Choroid plexus epithelial cell (primary cell): ENCODE data around the gene EBF3.

ENCODE experiments used
- DNase-seq: peaks from one replicate; pipeline ENCODE4 v3.0.0-alpha.2; 2010; ENCODE audit warnings: low read depth
- H3K4me3 ChIP-seq: 2 replicates; pipeline ENCODE4 v1.5.1; 2011; ENCODE audit warnings: low read depth, mild to moderate bottlenecking, control low read depth, low read length, moderate library complexity
- CTCF ChIP-seq: conservative IDR thresholded peaks from 2 replicates; pipeline ENCODE4 v1.5.1; 2011; ENCODE audit warnings: low read depth, mild to moderate bottlenecking, control low read depth, inconsistent platforms, low read length, moderate library complexity

The EBF3 gene

DNA sequence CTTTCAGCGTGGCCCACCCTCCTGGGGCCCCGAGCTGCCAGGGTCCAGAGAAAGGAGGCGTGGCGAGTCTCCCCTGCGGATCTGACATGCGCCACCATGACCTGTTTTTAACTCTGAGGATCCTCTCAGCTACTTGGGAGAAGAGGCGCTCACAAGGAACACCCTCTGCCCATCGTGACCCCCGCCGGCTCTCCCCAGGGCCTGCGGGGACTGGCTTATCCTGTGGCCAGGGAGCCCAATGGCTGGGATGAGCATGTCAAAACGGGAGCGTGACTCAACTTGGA is 93.7 kb downstream of the EBF3 start:
- no peak for TF ChIP-seq CTCF
- H3K4me3 ChIP-seq: no peak overlapping the region
- DNase-seq: no peak

- TF ChIP-seq CTCF: no peak
- no peak overlapping the region for H3K4me3 ChIP-seq
- DNase-seq: no peak
Measured at GRCh38 chr10:129869596-129870473, 94.2 kb downstream of the EBF3 start.

DNA sequence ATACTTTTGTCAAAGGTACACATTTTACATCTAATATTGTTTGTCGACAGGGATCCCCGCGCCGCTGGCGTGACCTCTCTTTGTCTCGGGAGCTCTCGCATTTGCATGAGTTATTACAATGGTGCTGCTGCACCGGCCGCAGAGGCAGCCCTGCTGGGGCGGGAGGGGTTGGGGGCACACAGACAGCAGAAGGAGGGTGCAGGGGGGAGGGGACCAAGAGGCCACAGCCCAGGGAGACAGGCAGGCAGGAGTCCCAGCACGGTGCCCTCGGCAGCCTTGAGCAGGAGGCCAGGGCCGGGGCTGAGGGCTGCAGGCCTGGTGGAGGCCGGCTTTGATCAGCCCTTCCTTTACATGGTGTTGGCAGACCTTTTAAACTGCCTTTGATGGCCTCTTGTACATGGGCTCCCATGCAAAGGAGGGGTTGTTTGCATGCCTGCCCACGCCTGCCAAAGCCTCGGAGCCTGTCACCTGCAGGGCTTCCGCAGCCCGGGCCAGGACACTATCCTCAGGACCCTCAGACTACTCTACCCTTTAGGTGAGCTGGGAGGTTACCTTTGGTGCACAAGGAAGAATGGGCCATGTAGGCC is 95.5 kb downstream of the EBF3 start:
- no peak overlapping the region for H3K4me3 ChIP-seq
- no peak for DNase-seq
- no peak for TF ChIP-seq CTCF

DNA sequence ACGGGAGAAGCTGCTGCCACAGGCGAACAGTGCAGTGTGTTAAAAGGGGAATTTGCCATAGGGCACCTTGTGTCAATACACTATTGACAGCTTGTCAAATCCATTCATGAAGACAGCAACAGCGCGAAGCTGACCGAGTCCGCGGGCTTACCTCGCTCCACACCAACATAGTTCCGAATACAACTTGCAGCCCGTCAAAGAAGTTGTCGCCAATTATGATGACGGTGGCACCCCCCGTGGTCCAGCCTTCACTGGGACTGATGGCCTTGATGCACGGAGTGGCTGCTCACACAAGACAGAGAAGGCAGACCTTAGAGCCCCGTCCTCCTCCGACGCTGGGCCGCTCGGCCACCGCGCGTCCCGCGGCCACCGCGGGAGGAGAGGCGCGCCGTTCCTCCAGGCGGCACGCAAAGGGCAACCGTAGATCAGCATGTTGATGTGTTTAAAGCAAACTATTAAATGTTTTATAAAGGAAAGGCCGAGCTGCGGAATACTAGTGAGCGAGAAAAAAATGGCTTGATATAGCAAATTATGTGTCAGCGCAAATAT is 96.4 kb downstream of the EBF3 start:
- TF ChIP-seq CTCF: no peak
- H3K4me3 ChIP-seq: no peak overlapping the region
- DNase-seq: no peak

DNA sequence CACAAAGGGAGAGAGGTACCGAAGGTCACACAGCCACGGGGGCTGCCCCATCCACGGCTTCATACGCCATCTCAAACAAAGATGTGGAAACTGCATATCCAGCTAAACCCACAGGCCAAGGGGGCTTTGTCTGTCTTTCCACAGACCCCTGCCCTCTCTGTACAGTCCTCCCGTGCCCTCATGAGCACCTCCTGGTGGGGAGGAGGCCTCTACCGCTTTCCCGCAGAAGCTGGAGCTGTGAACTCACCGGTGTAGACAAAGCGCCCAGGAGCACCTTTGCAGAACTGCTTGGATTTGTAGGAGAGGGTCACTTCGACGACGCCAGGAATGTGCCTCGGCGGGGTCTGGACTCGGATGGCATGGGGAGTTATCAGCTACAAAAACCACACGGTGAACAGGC is 97.2 kb downstream of the EBF3 start:
- TF ChIP-seq CTCF: no peak
- H3K4me3 ChIP-seq: no peak overlapping the region
- DNase-seq: no peak

- H3K4me3 ChIP-seq: no peak overlapping the region
- no peak for TF ChIP-seq CTCF
- no peak for DNase-seq
Measured at GRCh38 chr10:129865960-129866359, 98.1 kb downstream of the EBF3 start.
